Cardiac fibroblast (primary cell): ENCODE results near the gene OGFOD2.

ENCODE experiments used
- DNase-seq, 2 donors: peaks; one replicate each; pipeline versions ENCODE4 v3.0.0 to v3.0.0-alpha.2; 2010; ENCODE audit warnings: low read depth in 2 of 2
- H3K4me3 ChIP-seq, 2 donors: replicated peaks in 1 of 2; 1 replicate in 1 of 2; 2 replicates in 1 of 2; pipeline ENCODE4 v1.5.1; 2011; ENCODE audit warnings: low read depth in 2 of 2, low read length in 2 of 2, mild to moderate bottlenecking in 2 of 2, moderate library complexity in 1 of 2
- TF ChIP-seq, protein P1 (sequence below): IDR thresholded peaks from one replicate; pipeline ENCODE4 v1.5.1; 2011; ENCODE audit warnings: low read depth, mild to moderate bottlenecking, low read length, inconsistent platforms

OGFOD2 gene

GRCh38 chr12:122960193-122960569 lies 14.9 kb upstream of the OGFOD2 start:
- DNase-seq: no peak
- TF ChIP-seq, protein P1, sequence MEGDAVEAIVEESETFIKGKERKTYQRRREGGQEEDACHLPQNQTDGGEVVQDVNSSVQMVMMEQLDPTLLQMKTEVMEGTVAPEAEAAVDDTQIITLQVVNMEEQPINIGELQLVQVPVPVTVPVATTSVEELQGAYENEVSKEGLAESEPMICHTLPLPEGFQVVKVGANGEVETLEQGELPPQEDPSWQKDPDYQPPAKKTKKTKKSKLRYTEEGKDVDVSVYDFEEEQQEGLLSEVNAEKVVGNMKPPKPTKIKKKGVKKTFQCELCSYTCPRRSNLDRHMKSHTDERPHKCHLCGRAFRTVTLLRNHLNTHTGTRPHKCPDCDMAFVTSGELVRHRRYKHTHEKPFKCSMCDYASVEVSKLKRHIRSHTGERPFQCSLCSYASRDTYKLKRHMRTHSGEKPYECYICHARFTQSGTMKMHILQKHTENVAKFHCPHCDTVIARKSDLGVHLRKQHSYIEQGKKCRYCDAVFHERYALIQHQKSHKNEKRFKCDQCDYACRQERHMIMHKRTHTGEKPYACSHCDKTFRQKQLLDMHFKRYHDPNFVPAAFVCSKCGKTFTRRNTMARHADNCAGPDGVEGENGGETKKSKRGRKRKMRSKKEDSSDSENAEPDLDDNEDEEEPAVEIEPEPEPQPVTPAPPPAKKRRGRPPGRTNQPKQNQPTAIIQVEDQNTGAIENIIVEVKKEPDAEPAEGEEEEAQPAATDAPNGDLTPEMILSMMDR: no peak
- H3K4me3 ChIP-seq: no peak overlapping the region

DNA sequence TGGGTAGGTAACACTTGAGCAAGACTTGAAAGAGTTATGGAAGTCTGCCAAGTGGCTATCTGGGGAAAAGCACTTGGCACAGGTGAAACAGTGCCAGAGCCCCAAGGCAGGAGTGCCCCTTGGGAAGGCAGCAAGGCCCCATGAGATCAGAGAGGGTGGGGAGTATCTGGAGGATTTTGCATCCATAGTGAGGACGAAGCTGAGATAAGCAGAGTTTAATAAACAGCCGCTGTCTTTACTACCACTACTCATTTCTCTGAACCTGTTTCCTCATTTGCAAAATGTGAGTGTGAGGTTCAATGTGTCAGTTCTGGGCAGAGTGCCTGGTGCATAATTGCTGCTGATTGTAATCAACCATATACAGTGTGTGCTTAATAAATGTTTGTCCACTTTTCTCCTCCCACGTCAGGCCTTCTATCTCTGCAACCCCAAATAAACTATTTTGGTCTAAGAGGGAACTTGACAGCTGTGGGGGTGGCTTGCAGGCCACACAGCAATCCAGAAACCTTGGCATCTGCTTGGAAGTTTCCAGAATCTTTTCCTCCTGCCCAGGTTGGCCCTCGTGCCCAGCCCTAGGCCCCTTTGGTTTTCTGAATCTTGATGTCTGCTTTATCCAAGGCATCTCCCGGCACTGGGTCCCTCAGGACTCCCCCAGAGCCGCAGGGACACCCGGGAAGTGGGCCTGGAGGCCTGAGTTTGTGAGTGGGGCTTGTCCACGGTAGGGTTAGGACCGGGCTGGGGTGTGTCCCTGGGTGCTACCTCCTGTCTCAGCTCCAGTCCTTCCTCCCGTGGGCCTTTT lies 13.3 kb upstream of the OGFOD2 start:
- no peak overlapping the region for H3K4me3 ChIP-seq
- peak in 1 of 2 donors; percentile 55 for DNase-seq
- TF ChIP-seq, protein P1: no peak

DNA sequence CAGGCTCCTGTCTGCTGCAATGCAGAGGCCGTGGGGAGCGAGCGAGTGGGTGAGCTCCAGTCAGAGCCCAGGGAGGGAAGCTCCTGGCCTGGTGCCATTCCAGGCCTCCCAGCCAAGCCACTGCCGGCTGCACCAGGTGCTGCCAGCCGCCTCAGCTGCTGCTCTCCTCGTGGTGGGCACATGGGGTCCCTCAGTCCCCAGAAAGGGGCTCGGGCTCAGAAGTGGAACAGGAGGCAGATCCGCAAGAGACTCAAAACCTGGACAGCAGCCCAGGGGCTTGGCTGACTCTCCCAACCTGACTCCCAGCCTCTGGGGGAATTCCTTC lies 11.1 kb upstream of the OGFOD2 start:
- peak in 1 of 2 donors; percentile 66 for DNase-seq
- no peak overlapping the region for H3K4me3 ChIP-seq
- TF ChIP-seq, protein P1: no peak

DNA sequence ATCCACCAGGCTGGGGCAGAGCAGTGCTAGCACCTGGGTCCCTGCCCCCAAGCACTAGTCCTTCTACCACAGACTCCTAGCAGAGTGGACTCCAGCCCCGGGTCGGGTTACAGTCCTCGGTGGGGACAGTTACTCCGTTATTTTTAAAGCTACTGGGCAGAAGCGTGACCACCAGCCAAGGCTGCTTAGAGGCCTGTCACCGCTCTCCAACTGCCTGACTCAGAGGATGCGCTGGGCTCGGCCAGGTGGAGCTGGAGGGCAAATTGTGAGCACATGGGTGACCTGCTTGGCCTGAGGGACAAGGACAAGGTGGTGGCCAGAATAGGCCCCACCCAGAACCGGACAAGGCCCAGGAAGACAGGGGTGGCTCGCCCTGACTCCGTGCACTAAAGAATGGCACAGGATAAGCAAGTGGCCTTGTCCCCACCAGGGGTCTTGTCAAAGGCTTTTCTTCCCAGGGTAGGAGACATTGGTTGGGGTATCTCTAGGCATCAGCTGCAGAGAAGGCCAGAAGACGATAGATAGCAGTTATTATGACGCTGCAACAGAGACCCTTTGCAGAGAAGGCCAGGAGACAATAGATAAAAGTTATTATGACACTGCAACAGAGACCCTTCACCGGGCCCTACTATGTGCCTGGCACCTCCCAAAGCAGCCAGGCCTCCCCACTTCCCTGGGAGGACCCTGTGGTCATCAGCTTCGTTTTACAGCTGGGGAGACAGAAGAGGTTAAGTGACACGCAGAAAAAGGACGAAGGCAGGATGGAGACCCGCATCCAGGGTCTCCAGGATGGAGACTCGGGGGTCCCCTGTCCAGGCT lies 10.4 kb upstream of the OGFOD2 start:
- DNase-seq: no peak
- peak overlapping the region; percentile 88 to 92 for H3K4me3 ChIP-seq
- TF ChIP-seq, protein P1: no peak

DNA sequence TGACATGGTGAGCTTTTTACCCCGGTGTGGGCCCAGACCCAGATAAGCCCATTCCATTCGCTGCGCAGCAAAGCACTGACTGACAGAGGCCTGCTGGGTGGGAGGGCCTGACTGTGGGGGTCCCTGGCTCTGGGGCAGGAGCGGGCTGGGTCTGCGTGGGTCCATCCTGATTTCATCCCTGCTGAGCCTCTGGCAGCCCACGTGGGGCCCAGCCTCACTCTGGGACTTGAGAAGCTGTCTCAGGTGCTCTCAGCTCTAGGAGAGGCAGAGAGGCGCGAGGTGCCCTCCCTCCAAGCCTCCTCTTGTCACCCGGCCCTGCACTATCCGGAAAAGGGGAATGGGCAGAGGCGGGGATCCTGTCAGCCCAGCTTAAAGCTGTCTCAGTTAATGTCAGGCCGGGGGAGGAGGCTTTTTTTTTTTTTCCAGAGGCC lies 9.7 kb upstream of the OGFOD2 start:
- DNase-seq: peak in 1 of 2 donors; percentile 20
- TF ChIP-seq, protein P1: no peak
- peak overlapping the region; percentile 88 to 92 for H3K4me3 ChIP-seq

DNA sequence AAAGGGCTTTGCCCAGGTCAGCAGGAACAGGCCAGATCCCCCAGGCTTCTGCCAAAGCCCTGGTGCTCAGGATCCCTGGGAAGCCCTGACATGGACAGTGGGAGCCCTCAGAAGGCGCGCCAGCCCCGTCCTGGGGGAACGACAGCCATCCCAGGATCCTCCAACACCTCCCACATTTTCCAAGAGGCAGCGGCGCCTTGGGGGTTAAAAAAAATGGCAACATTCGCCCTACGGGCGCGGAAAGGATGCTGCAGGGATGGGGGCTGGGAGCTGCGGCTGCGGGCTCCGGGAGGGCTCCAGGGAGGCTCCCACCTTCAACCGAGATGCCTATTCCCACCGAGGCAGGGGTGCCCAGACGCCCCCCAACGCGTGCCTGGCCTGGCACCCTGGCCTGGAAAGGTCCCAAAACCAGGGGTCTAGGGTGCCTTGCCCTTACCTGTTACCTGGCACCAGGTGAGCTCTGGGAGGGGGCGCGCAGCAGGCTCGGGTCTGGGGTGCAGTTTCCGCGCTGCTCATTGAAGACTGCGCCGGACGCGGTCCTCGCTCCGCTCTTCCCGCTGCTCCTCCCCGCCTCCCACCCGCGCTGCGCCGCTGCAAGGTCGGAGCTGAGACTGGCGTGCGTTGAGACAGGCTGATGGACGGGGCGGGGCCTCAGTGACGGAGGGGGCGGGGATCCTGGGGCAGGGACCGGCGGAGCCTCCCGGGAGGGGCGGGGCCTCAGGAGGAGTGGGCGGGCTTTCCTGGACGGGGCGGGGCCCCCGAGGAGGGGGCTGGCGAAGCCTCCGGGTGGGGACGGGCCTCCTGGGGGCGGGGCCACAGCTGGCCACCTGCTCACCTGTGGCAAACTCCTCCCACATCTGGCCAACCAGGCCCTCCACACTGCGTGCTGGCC lies 8.9 kb upstream of the OGFOD2 start, which contains the start of gene ABCB9:
Gene ABCB9, minus strand, starts transcription at position 613 of the 892 bp plus-strand sequence. CDS start 6,228 bp downstream, outside the sequence.
- peak; percentile 90 to 94 for DNase-seq
- TF ChIP-seq, protein P1: no peak

More for the DNA sequence above, 8.9 kb upstream of the OGFOD2 start, which contains the start of gene ABCB9:
- peak within 1 kb of the TSS; percentile 88 to 92 for H3K4me3 ChIP-seq
